ENCODE data around the gene DCBLD2.

DNA sequence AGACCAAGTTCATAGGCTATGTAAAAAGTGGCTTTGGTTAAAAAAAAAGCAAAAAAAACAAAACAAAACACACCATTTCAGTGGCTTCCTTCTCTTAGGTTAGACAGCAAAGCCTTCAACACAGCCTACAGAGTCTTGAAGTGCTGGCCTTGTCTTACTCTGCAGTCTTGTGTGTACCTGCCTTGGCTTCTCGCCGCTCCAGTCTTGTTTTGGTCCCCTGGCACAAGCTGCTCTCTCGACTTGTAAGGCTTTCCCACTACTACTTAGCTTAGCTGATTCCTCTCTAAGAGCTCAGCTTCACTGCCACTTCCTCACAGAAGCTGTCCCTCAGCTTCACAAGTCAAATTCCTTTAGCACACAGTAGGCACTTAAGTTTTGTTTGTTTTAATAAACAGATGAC is 75.4 kb downstream of the DCBLD2 start:
- TF ChIP-seq, protein P1, sequence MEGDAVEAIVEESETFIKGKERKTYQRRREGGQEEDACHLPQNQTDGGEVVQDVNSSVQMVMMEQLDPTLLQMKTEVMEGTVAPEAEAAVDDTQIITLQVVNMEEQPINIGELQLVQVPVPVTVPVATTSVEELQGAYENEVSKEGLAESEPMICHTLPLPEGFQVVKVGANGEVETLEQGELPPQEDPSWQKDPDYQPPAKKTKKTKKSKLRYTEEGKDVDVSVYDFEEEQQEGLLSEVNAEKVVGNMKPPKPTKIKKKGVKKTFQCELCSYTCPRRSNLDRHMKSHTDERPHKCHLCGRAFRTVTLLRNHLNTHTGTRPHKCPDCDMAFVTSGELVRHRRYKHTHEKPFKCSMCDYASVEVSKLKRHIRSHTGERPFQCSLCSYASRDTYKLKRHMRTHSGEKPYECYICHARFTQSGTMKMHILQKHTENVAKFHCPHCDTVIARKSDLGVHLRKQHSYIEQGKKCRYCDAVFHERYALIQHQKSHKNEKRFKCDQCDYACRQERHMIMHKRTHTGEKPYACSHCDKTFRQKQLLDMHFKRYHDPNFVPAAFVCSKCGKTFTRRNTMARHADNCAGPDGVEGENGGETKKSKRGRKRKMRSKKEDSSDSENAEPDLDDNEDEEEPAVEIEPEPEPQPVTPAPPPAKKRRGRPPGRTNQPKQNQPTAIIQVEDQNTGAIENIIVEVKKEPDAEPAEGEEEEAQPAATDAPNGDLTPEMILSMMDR (conservative IDR thresholded peaks at IDR 0.05), result no peak
- TF ChIP-seq EZH2 (IDR thresholded peaks at IDR 0.05; ENCODE audit: low read depth), result no peak
